K562 (cell line): ENCODE data around the gene GRK3. TPM values are rescaled to one million over a fixed set of nuclear protein-coding genes. Genes with fewer than 3 reads are reported as not detected.

ENCODE experiments used
- BRD9 ChIP-seq: fragments of 450-650 bp; IDR thresholded peaks from 2 replicates; pipeline ENCODE4 v1.6.1; 2018; ENCODE audit warnings: low read depth; ENCODE audit not compliant: partially characterized antibody
- DPF2 ChIP-seq: fragments of 450-650 bp; IDR thresholded peaks from 2 replicates; pipeline ENCODE4 v1.6.1; 2016
- ELF4 ChIP-seq: fragments of 450-650 bp; formaldehyde crosslinking; IDR thresholded peaks from 2 replicates; pipeline ENCODE4 v1.4.0; 2022; ENCODE audit warnings: missing genetic modification characterization
- FOXA1 ChIP-seq: fragments of 450-650 bp; IDR thresholded peaks from 2 replicates; pipeline ENCODE4 v1.6.1; 2016; ENCODE audit warnings: mild to moderate bottlenecking, borderline replicate concordance
- FOXA3 ChIP-seq, 2 experiments: fragments of 450-650 bp in 1 of 2; sonication (generic) in 1 of 2; formaldehyde crosslinking; IDR thresholded peaks in 1 of 2; conservative IDR thresholded peaks in 1 of 2; 2 replicates each; pipeline versions ENCODE4 v1.4.0 to v1.8.0; 2020 to 2022; ENCODE audit warnings: mild to moderate bottlenecking in 2 of 2, missing genetic modification reagents in 1 of 2
- FOXJ2 ChIP-seq: fragments of 200-800 bp; sonication (Bioruptor generic); IDR thresholded peaks from 2 replicates; pipeline ENCODE4 v1.6.1; 2016; ENCODE audit warnings: missing genetic modification characterization, missing compliant biosample characterization
- GTF2E2 ChIP-seq: fragments of 200-800 bp; sonication (Bioruptor generic); IDR thresholded peaks from 2 replicates; pipeline ENCODE4 v1.6.1; 2016; ENCODE audit warnings: missing genetic modification characterization, missing compliant biosample characterization
- HDAC1 ChIP-seq, 2 experiments: fragments of 450-650 bp; IDR thresholded peaks; 2 replicates each; pipeline ENCODE4 v1.6.1; 2016 to 2017; ENCODE audit warnings: inconsistent platforms in 1 of 2, mild to moderate bottlenecking in 1 of 2, moderate library complexity in 1 of 2
- KLF16 ChIP-seq: IDR thresholded peaks from 2 replicates; pipeline ENCODE4 v1.6.1; 2016; ENCODE audit warnings: antibody characterized with exemption
- MLLT1 ChIP-seq, 2 experiments: fragments of 450-650 bp; IDR thresholded peaks; 2 replicates each; pipeline ENCODE4 v1.6.1; 2016
- NBN ChIP-seq: fragments of 450-650 bp; IDR thresholded peaks from 2 replicates; pipeline ENCODE4 v1.6.1; 2016; ENCODE audit warnings: low read depth, mild to moderate bottlenecking
- NELFE ChIP-seq: IDR thresholded peaks from 2 replicates; pipeline ENCODE4 v1.6.1; 2011; ENCODE audit warnings: mild to moderate bottlenecking; ENCODE audit not compliant: insufficient read depth, insufficient read length
- NFIC ChIP-seq: fragments of 450-650 bp; IDR thresholded peaks from 2 replicates; pipeline ENCODE4 v1.6.1; 2017; ENCODE audit warnings: mild to moderate bottlenecking, inconsistent platforms
- PRMT5 ChIP-seq: sonication (generic); formaldehyde crosslinking; IDR thresholded peaks from 2 replicates; pipeline ENCODE4 v1.5.0; 2020; ENCODE audit warnings: missing genetic modification reagents
- RNF2 ChIP-seq: sonication (generic); IDR thresholded peaks from 2 replicates; pipeline ENCODE4 v1.6.1; 2016
- SMARCA5 ChIP-seq: fragments of 450-650 bp; IDR thresholded peaks from 2 replicates; pipeline ENCODE4 v1.6.1; 2016
- THRAP3 ChIP-seq: fragments of 450-650 bp; IDR thresholded peaks from 2 replicates; pipeline ENCODE4 v1.6.1; 2016; ENCODE audit warnings: mild to moderate bottlenecking, inconsistent platforms, borderline replicate concordance
- ZKSCAN1 ChIP-seq: fragments of 150-350 bp; IDR thresholded peaks from 2 replicates; pipeline ENCODE4 v1.6.1; 2016; ENCODE audit warnings: low read depth, low read length
- ZNF140 ChIP-seq: fragments of 250-450 bp; sonication (Bioruptor Pico); IDR thresholded peaks from 2 replicates; pipeline ENCODE4 v1.8.0; 2021; ENCODE audit warnings: moderate library complexity, mild to moderate bottlenecking, inconsistent platforms
- ZNF146 ChIP-seq: IDR thresholded peaks from one replicate; pipeline ENCODE4 v1.6.1; 2018; ENCODE audit warnings: missing compliant biosample characterization; ENCODE audit not compliant: unreplicated experiment
- ZNF449 ChIP-seq: fragments of 250-450 bp; sonication (Bioruptor Pico); IDR thresholded peaks from 2 replicates; pipeline ENCODE4 v1.8.0; 2022; ENCODE audit warnings: moderate library complexity, mild to moderate bottlenecking, inconsistent platforms
- polyA plus RNA-seq, 8 experiments: library from polyadenylated mRNA; depleted of rRNA in 4 of 8; stranded (reverse) in 5 of 8; unstranded in 3 of 8; fragments of >200 nt; fragmentation: Nextera tagmentation in 2 of 8; fragmentation: Illumina TruSeq in 1 of 8; extraction: Ambion mirVana in 2 of 8; extraction: Trizol in 1 of 8; gene quantifications; 2 replicates each; pipeline versions ENCODE4 v1.2.1 to v1.2.3, GENCODE V29; 2011 to 2014; ENCODE audit warnings: inconsistent platforms in 1 of 8, missing spikeins in 1 of 8
- total RNA-seq, 7 experiments: library from RNA; depleted of rRNA in 6 of 7; stranded (reverse); fragments of >200 nt in 6 of 7; fragmentation: Illumina TruSeq in 2 of 7; extraction: Trizol in 2 of 7; gene quantifications; 2 replicates each; pipeline versions ENCODE4 v1.2.1 to v1.2.3, GENCODE V29; 2011 to 2021; ENCODE audit warnings: low replicate concordance in 1 of 7
- TF ChIP-seq, protein P1 (sequence below), 2 experiments: fragments of 200-800 bp in 1 of 2; sonication (Bioruptor generic) in 1 of 2; sonication (generic) in 1 of 2; formaldehyde crosslinking in 1 of 2; IDR thresholded peaks in 1 of 2; conservative IDR thresholded peaks in 1 of 2; 2 replicates each; pipeline versions ENCODE4 v1.5.0 to v1.6.1; 2016 to 2020; ENCODE audit warnings: missing compliant biosample characterization in 1 of 2, missing genetic modification characterization in 1 of 2, missing genetic modification reagents in 1 of 2
- TF ChIP-seq, protein P2 (sequence below): fragments of 250-450 bp; sonication (Bioruptor Pico); IDR thresholded peaks from 2 replicates; pipeline ENCODE4 v1.4.0; 2020; ENCODE audit warnings: borderline replicate concordance

GRK3 gene
- total and polyA plus RNA-seq, 9 of the 15 experiments (the other 6 are each of a cell fraction or from before 2014, with no cell fraction given), result 1.4 to 7.6 (median 3.6) TPM

GRCh38 chr22:25742918-25743708 lies 178.6 kb downstream of the GRK3 start (continued):
- no peak for TF ChIP-seq ZNF449 (CRISPR knock-in tag)
- no peak for TF ChIP-seq PRMT5 (CRISPR knock-in tag)
- peak; percentile 35; the same call in 1 of the 2 replicates for TF ChIP-seq ELF4 (CRISPR knock-in tag)
- TF ChIP-seq FOXJ2 (tag), result no peak
- no peak for TF ChIP-seq ZNF140 (CRISPR knock-in tag)
- TF ChIP-seq DPF2, result peak; percentile 36; the same call in 1 of the 2 replicates
- TF ChIP-seq KLF16, result no peak
- no peak for TF ChIP-seq NELFE
- no peak for TF ChIP-seq GTF2E2 (tag)
- TF ChIP-seq ZKSCAN1, result peak; percentile 69; the same call in 1 of the 2 replicates
- no peak for TF ChIP-seq ZNF146 (CRISPR knock-in tag)
- peak; percentile 39; the same call in 1 of the 2 replicates for TF ChIP-seq NBN
- peak; percentile 14 for TF ChIP-seq BRD9
- 0 out of 2 replicates have a peak, but pooled peaks have one; percentile 29 for TF ChIP-seq SMARCA5
- no peak for TF ChIP-seq FOXA1
- TF ChIP-seq, protein P1, sequence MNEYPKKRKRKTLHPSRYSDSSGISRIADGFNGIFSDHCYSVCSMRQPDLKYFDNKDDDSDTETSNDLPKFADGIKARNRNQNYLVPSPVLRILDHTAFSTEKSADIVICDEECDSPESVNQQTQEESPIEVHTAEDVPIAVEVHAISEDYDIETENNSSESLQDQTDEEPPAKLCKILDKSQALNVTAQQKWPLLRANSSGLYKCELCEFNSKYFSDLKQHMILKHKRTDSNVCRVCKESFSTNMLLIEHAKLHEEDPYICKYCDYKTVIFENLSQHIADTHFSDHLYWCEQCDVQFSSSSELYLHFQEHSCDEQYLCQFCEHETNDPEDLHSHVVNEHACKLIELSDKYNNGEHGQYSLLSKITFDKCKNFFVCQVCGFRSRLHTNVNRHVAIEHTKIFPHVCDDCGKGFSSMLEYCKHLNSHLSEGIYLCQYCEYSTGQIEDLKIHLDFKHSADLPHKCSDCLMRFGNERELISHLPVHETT (CRISPR knock-in tag; conservative IDR thresholded peaks at IDR 0.05 in 1 of 2, IDR thresholded peaks at IDR 0.05 in 1 of 2), result no peak
- TF ChIP-seq HDAC1 (IDR thresholded peaks at IDR 0.05), result peak in 1 of 2 experiments; percentile 14; a peak in 1 of 4 replicates
- peak in 1 of 2 experiments; percentile 34; a peak in 1 of 4 replicates for TF ChIP-seq MLLT1 (IDR thresholded peaks at IDR 0.05)
- no peak for TF ChIP-seq THRAP3
- no peak for TF ChIP-seq RNF2
- TF ChIP-seq FOXA3 (CRISPR knock-in tag; conservative IDR thresholded peaks at IDR 0.05 in 1 of 2, IDR thresholded peaks at IDR 0.05 in 1 of 2), result no peak
- TF ChIP-seq, protein P2, sequence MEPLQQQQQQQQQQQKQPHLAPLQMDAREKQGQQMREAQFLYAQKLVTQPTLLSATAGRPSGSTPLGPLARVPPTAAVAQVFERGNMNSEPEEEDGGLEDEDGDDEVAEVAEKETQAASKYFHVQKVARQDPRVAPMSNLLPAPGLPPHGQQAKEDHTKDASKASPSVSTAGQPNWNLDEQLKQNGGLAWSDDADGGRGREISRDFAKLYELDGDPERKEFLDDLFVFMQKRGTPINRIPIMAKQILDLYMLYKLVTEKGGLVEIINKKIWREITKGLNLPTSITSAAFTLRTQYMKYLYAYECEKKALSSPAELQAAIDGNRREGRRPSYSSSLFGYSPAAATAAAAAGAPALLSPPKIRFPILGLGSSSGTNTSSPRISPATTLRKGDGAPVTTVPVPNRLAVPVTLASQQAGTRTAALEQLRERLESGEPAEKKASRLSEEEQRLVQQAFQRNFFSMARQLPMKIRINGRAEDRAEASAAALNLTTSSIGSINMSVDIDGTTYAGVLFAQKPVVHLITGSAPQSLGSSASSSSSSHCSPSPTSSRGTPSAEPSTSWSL (CRISPR knock-in tag), result no peak
- TF ChIP-seq NFIC, result no peak
